Measurements from ENCODE around the gene MRPL40.

GRCh38 chr22:19448076-19448607, 15.8 kb downstream of the MRPL40 start:
- no peak for TF ChIP-seq CTCF (IDR thresholded peaks at IDR 0.05; ENCODE audit: insufficient read depth, low read length, poor library complexity, severe bottlenecking)
- TF ChIP-seq EZH2phosphoT487 (conservative IDR thresholded peaks at IDR 0.05; ENCODE audit: low read length): no peak
